ENCODE data around the gene AGO3. TPM values are rescaled to one million over a fixed set of nuclear protein-coding genes. Genes with fewer than 3 reads are reported as not detected.

Gene AGO3
- total and polyA plus RNA-seq, 8 donors, result 1.9 to 33.8 (median 12.4) TPM

- Histone ChIP-seq H3K4me1 (no peaks in the 10 kb centered on the region), H3K4me3 (no peak overlapping the region), H3K36me3 (peaks cover 56 to 99% (median 96%) of the 10 kb centered on the region in 4 donors), H3K9me3 (no peaks in the 10 kb centered on the region), H3K27ac (no peak overlapping the region), H3K27me3 (no peaks in the 10 kb centered on the region)
- intact Hi-C loops (cut with DNase I; ENCODE audit: low total_unique reads), result no loop called here
- TF ChIP-seq EP300 (IDR thresholded peaks at IDR 0.05) (no peak), POLR2A (IDR thresholded peaks at IDR 0.05) (no peak), POLR2AphosphoS5 (IDR thresholded peaks at IDR 0.05) (no peak), CTCF (IDR thresholded peaks at IDR 0.05) (no peak)
- no peak for DNase-seq
- WGBS, 5 donors, result 93 to 97% (median 95%) methylated on average over 1 of the region's 1 CpG
Observed at GRCh38 chr1:35894656-35895055, 36.2 kb upstream of the AGO3 start.

- intact Hi-C loops (cut with DNase I; ENCODE audit: low total_unique reads), result no loop called here
- no peak for TF ChIP-seq POLR2AphosphoS5 (IDR thresholded peaks at IDR 0.05)
- TF ChIP-seq CTCF (IDR thresholded peaks at IDR 0.05), result no peak
- no peak for TF ChIP-seq EP300 (IDR thresholded peaks at IDR 0.05)
- no peak for TF ChIP-seq POLR2A (IDR thresholded peaks at IDR 0.05)
- Histone ChIP-seq H3K27me3 (no peaks in the 10 kb centered on the region), H3K9me3 (no peaks in the 10 kb centered on the region), H3K36me3 (peaks cover 31 to 98% (median 93%) of the 10 kb centered on the region in 4 donors), H3K4me1 (no peaks in the 10 kb centered on the region), H3K27ac (no peak overlapping the region), H3K4me3 (no peak overlapping the region)
- no peak for DNase-seq
Observed at GRCh38 chr1:35899941-35900340, 31.0 kb upstream of the AGO3 start.

DNA sequence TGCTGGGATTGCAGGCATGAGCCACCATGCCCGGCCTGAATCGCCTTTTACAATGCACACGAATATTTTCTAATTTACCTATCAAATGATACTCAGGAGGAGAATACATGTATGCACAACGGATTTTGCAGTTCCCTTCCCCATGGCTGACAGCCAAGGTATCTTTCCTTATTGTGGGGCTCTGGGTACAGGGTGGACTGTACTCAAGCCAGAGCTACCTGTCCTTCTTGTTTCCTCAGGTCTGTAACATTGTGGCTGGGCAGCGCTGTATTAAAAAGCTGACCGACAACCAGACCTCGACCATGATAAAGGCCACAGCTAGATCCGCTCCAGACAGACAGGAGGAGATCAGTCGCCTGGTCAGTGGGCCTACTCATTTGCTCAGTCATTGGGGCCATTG, 29.7 kb upstream of the AGO3 start:
- Histone ChIP-seq H3K9me3 (no peaks in the 10 kb centered on the region), H3K4me1 (no peaks in the 10 kb centered on the region), H3K27me3 (no peaks in the 10 kb centered on the region), H3K4me3 (no peak overlapping the region), H3K27ac (no peak overlapping the region), H3K36me3 (peaks cover 27 to 98% (median 91%) of the 10 kb centered on the region in 4 donors)
- 93 to 96% (median 96%) methylated on average over 9 of the region's 9 CpGs for WGBS, 5 donors
- TF ChIP-seq POLR2AphosphoS5 (IDR thresholded peaks at IDR 0.05) (no peak), POLR2A (IDR thresholded peaks at IDR 0.05) (no peak), CTCF (IDR thresholded peaks at IDR 0.05) (no peak), EP300 (IDR thresholded peaks at IDR 0.05) (no peak)
- DNase-seq, result no peak
- intact Hi-C loops (cut with DNase I; ENCODE audit: low total_unique reads), result no loop called here

DNA sequence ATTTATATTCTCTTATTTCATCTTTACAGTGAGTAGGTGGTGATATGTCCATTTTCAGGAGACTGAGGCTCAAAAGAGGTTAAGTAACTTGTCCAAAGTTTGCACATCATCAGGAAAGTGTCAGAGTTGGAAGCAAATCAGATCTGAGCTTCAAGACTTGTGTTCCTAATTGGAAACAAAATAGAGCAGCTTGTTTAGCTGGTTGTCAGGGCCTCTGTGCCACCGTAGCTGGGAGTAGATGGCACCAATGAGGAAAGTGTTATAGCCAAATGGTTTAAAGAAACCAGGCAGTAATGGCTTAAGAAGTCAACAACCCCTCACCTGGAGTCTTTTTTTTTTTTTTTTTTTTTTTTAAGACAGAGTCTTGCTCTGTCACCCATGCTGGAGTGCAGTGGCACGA, 28.2 kb upstream of the AGO3 start:
- 90 to 100% (median 97%) methylated on average over 2 of the region's 2 CpGs for WGBS, 5 donors
- DNase-seq, result no peak
- Histone ChIP-seq H3K9me3 (no peaks in the 10 kb centered on the region), H3K27ac (no peak overlapping the region), H3K36me3 (peaks cover 27 to 98% (median 91%) of the 10 kb centered on the region in 4 donors), H3K4me1 (no peaks in the 10 kb centered on the region), H3K4me3 (no peak overlapping the region), H3K27me3 (no peaks in the 10 kb centered on the region)
- no peak for TF ChIP-seq POLR2AphosphoS5 (IDR thresholded peaks at IDR 0.05)
- no peak for TF ChIP-seq POLR2A (IDR thresholded peaks at IDR 0.05)
- TF ChIP-seq CTCF (IDR thresholded peaks at IDR 0.05), result no peak
- no peak for TF ChIP-seq EP300 (IDR thresholded peaks at IDR 0.05)
- intact Hi-C loops (cut with DNase I; ENCODE audit: low total_unique reads), result no loop called here
